Measurements from ENCODE around the gene PTPN14.

DNA sequence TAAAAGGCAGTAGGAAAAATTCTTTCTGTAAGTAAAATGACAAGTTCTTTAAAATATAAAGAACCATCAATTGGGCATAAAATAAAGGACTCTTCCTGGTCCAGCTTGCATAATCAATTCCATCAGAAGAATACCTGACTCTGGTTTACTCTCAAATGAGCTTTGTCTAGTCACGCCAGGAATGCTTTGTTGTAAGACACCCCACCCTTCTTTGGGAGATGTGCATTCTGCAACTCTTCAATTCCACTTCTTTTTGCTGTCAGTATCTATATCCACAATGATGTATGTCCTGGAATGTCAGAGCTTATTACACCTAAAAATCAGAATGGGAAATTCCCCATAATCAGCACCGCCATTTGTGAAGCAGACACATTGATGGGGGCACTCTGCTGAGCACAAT, 76.1 kb downstream of the PTPN14 start:
- TF ChIP-seq POLR2A (IDR thresholded peaks at IDR 0.05; ENCODE audit: low read length) (no peak), GATA1 (IDR thresholded peaks at IDR 0.05; ENCODE audit: low read depth, low read length) (no peak)
